HepG2 (cell line): ENCODE data around the gene USP11. TPM values are rescaled to one million over a fixed set of nuclear protein-coding genes. Genes with fewer than 3 reads are reported as not detected.

Experiments used
- ARNTL ChIP-seq: sonication (generic); formaldehyde crosslinking; IDR thresholded peaks from 2 replicates; pipeline ENCODE4 v1.4.0; 2020; ENCODE audit warnings: mild to moderate bottlenecking, missing genetic modification reagents
- HIC2 ChIP-seq: sonication (generic); formaldehyde crosslinking; IDR thresholded peaks from 2 replicates; pipeline ENCODE4 v1.9.0; 2022; ENCODE audit warnings: low read depth, missing genetic modification reagents
- MBNL3 ChIP-seq: fragments of 250-450 bp; sonication (Bioruptor Pico); conservative IDR thresholded peaks from 2 replicates; pipeline ENCODE4 v1.8.0; 2022; ENCODE audit warnings: mild to moderate bottlenecking, inconsistent platforms
- NFIC ChIP-seq: IDR thresholded peaks from 2 replicates; pipeline ENCODE4 v1.6.1; 2012; ENCODE audit warnings: mild to moderate bottlenecking, low read length, inconsistent platforms
- RORA ChIP-seq: sonication (generic); formaldehyde crosslinking; IDR thresholded peaks from 2 replicates; pipeline ENCODE4 v1.5.0; 2020; ENCODE audit warnings: mild to moderate bottlenecking, missing genetic modification reagents, moderate library complexity
- SNAPC2 ChIP-seq: sonication (generic); formaldehyde crosslinking; IDR thresholded peaks from 2 replicates; pipeline ENCODE4 v1.8.1; 2022; ENCODE audit warnings: mild to moderate bottlenecking, missing genetic modification reagents
- TEF ChIP-seq: sonication (generic); formaldehyde crosslinking; IDR thresholded peaks from 2 replicates; pipeline ENCODE4 v1.5.0; 2020; ENCODE audit warnings: missing genetic modification reagents
- ZBTB4 ChIP-seq: sonication (generic); formaldehyde crosslinking; IDR thresholded peaks from 2 replicates; pipeline ENCODE4 v1.4.0; 2020; ENCODE audit warnings: missing genetic modification reagents, mild to moderate bottlenecking, borderline replicate concordance
- ZNF20 ChIP-seq: sonication (generic); formaldehyde crosslinking; IDR thresholded peaks from 2 replicates; pipeline ENCODE4 v1.4.0; 2020; ENCODE audit warnings: mild to moderate bottlenecking, moderate library complexity, missing genetic modification reagents
- ZNF232 ChIP-seq: sonication (generic); formaldehyde crosslinking; IDR thresholded peaks from 2 replicates; pipeline ENCODE4 v1.4.0; 2020; ENCODE audit warnings: missing genetic modification reagents, borderline replicate concordance
- ZNF30 ChIP-seq: sonication (generic); formaldehyde crosslinking; IDR thresholded peaks from 2 replicates; pipeline ENCODE4 v1.5.0; 2020; ENCODE audit warnings: mild to moderate bottlenecking, missing genetic modification reagents
- ZNF326 ChIP-seq: sonication (generic); formaldehyde crosslinking; IDR thresholded peaks from 2 replicates; pipeline ENCODE4 v1.4.0; 2020; ENCODE audit warnings: missing genetic modification reagents, borderline replicate concordance
- ZNF460 ChIP-seq: sonication (generic); formaldehyde crosslinking; IDR thresholded peaks from 2 replicates; pipeline ENCODE4 v1.5.1; 2020; ENCODE audit warnings: missing genetic modification reagents, mild to moderate bottlenecking, borderline replicate concordance
- ZNF598 ChIP-seq: sonication (generic); formaldehyde crosslinking; IDR thresholded peaks from 2 replicates; pipeline ENCODE4 v1.5.1; 2020; ENCODE audit warnings: mild to moderate bottlenecking, missing genetic modification reagents, borderline replicate concordance
- ZNF792 ChIP-seq: IDR thresholded peaks from 2 replicates; pipeline ENCODE4 v1.6.1; 2016
- ZNF841 ChIP-seq: sonication (generic); formaldehyde crosslinking; IDR thresholded peaks from 2 replicates; pipeline ENCODE4 v1.8.1; 2023; ENCODE audit warnings: missing genetic modification reagents, borderline replicate concordance
- polyA plus RNA-seq, 8 experiments: library from polyadenylated mRNA; depleted of rRNA in 3 of 8; stranded (reverse) in 7 of 8; unstranded in 1 of 8; fragments of >200 nt; fragmentation: Illumina TruSeq in 4 of 8; extraction: Trizol in 4 of 8; gene quantifications; 2 replicates each; pipeline versions ENCODE4 v1.2.1 to v1.2.3, GENCODE V29; 2011 to 2016; ENCODE audit warnings: low read depth in 4 of 8, missing spikeins in 1 of 8, mixed read lengths in 1 of 8; ENCODE audit not compliant: insufficient read depth in 1 of 8
- total RNA-seq, 5 experiments: library from RNA; depleted of rRNA; stranded (reverse); fragments of >200 nt; fragmentation: Illumina TruSeq; extraction: Trizol; gene quantifications; 2 replicates each; pipeline ENCODE4 v1.2.3, GENCODE V29; 2016; ENCODE audit warnings: low read depth in 1 of 5
- TF ChIP-seq, protein P1 (sequence below): sonication (generic); formaldehyde crosslinking; IDR thresholded peaks from 2 replicates; pipeline ENCODE4 v1.4.0; 2020; ENCODE audit warnings: missing genetic modification reagents, mild to moderate bottlenecking, borderline replicate concordance
- TF ChIP-seq, protein P2 (sequence below): sonication (generic); formaldehyde crosslinking; IDR thresholded peaks from 2 replicates; pipeline ENCODE4 v1.4.0; 2020; ENCODE audit warnings: missing genetic modification reagents, mild to moderate bottlenecking, borderline replicate concordance

The USP11 gene
- total and polyA plus RNA-seq, 2 of the 13 experiments (the other 11 are each of a cell fraction or from before 2014, with no cell fraction given), result 23.8 to 31.7 TPM

DNA sequence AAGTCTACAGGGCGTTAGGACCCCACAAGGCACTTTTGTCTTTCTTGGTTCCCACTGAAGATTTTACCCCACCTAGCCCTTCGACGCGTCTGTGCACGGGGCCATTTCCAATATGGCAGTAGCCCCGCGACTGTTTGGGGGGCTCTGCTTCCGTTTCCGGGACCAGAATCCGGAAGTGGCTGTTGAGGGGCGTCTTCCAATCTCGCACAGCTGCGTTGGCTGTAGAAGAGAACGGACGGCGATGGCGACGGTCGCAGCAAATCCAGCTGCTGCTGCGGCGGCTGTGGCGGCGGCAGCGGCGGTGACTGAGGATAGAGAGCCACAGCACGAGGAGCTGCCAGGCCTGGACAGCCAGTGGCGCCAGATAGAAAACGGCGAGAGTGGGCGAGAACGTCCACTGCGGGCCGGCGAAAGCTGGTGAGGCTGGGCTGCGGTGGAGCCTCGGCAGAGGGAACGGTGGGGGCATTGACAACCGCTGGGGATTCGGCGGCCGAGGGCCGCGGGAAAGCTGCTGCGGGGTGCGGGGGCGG lies at the start of gene USP11 (continued):
- TF ChIP-seq ZNF30 (CRISPR knock-in tag), result no peak
- TF ChIP-seq NFIC, result no peak
- no peak for TF ChIP-seq HIC2
- TF ChIP-seq ZNF232 (CRISPR knock-in tag), result no peak
- no peak for TF ChIP-seq MBNL3
- TF ChIP-seq, protein P1, sequence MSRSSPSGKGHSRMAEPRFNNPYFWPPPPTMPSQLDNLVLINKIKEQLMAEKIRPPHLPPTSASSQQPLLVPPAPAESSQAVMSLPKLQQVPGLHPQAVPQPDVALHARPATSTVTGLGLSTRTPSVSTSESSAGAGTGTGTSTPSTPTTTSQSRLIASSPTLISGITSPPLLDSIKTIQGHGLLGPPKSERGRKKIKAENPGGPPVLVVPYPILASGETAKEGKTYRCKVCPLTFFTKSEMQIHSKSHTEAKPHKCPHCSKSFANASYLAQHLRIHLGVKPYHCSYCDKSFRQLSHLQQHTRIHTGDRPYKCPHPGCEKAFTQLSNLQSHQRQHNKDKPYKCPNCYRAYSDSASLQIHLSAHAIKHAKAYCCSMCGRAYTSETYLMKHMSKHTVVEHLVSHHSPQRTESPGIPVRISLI (CRISPR knock-in tag), result no peak
- 0 out of 2 replicates have a peak, but pooled peaks have one; percentile 36 for TF ChIP-seq ZNF598 (CRISPR knock-in tag)
- no peak for TF ChIP-seq ZNF326 (CRISPR knock-in tag)
- 0 out of 2 replicates have a peak, but pooled peaks have one; percentile 25 for TF ChIP-seq ZBTB4 (CRISPR knock-in tag)
- TF ChIP-seq ZNF460 (CRISPR knock-in tag), result no peak
- TF ChIP-seq RORA (CRISPR knock-in tag), result no peak
- TF ChIP-seq TEF (CRISPR knock-in tag), result no peak
- no peak for TF ChIP-seq ZNF20 (CRISPR knock-in tag)
- TF ChIP-seq SNAPC2 (CRISPR knock-in tag), result no peak
- TF ChIP-seq ZNF841 (CRISPR knock-in tag), result no peak
- no peak for TF ChIP-seq ZNF792 (CRISPR knock-in tag)
- TF ChIP-seq, protein P2, sequence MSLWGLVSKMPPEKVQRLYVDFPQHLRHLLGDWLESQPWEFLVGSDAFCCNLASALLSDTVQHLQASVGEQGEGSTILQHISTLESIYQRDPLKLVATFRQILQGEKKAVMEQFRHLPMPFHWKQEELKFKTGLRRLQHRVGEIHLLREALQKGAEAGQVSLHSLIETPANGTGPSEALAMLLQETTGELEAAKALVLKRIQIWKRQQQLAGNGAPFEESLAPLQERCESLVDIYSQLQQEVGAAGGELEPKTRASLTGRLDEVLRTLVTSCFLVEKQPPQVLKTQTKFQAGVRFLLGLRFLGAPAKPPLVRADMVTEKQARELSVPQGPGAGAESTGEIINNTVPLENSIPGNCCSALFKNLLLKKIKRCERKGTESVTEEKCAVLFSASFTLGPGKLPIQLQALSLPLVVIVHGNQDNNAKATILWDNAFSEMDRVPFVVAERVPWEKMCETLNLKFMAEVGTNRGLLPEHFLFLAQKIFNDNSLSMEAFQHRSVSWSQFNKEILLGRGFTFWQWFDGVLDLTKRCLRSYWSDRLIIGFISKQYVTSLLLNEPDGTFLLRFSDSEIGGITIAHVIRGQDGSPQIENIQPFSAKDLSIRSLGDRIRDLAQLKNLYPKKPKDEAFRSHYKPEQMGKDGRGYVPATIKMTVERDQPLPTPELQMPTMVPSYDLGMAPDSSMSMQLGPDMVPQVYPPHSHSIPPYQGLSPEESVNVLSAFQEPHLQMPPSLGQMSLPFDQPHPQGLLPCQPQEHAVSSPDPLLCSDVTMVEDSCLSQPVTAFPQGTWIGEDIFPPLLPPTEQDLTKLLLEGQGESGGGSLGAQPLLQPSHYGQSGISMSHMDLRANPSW (CRISPR knock-in tag), result no peak
- TF ChIP-seq ARNTL, result no peak
